CD4-positive, alpha-beta T cell treated with Interleukin-17A for 1 hour (primary cell): ENCODE results near the gene ZDHHC9.

ENCODE experiments used
- DNase-seq: peaks from one replicate; pipeline ENCODE4 v3.0.0-alpha.2; 2020

Gene ZDHHC9

DNA sequence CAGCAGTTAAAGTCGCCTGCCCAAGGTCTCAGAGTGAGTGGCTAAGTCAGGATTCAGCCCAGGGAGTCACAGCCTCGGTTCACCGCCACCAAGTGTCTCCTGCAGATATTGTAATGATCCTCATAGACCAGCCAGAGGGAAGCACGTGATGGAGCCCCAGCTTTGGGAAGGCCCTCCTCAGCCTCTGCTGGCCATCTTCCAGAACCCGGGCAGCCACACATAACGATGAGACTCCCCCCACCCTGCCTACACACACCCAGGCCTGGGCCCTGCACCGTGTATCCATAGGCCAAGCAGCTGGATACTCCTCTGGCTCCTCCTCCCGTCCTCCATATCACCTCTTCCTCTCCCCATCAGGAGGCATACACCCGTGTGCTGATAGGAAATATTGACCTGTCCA, 83.5 kb downstream of the ZDHHC9 start:
- no peak for DNase-seq

DNA sequence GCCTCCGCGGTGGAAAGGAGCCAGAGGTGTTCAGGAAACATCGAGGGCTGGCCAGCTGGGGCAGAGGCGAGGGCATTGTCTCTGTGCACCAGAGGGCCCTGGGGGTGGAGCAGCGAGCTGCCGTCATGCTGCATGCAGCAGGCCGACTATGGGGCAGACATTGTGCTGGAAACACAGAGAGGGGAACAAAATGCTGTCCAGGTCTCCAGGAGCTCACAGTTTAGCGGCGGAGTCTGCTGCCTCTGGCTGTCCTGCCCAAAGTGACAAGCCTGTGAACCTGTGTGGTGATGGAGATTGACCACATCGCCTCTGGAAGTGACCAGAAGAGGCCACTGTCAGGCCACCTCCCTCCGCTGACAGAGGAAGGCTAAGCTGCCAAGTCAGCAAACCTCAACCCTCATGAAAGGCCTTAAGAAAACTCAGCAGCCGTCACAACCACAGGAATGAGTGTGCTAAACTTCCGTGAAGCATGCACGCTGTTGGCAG, 84.1 kb downstream of the ZDHHC9 start:
- DNase-seq, result peak; percentile 67

DNA sequence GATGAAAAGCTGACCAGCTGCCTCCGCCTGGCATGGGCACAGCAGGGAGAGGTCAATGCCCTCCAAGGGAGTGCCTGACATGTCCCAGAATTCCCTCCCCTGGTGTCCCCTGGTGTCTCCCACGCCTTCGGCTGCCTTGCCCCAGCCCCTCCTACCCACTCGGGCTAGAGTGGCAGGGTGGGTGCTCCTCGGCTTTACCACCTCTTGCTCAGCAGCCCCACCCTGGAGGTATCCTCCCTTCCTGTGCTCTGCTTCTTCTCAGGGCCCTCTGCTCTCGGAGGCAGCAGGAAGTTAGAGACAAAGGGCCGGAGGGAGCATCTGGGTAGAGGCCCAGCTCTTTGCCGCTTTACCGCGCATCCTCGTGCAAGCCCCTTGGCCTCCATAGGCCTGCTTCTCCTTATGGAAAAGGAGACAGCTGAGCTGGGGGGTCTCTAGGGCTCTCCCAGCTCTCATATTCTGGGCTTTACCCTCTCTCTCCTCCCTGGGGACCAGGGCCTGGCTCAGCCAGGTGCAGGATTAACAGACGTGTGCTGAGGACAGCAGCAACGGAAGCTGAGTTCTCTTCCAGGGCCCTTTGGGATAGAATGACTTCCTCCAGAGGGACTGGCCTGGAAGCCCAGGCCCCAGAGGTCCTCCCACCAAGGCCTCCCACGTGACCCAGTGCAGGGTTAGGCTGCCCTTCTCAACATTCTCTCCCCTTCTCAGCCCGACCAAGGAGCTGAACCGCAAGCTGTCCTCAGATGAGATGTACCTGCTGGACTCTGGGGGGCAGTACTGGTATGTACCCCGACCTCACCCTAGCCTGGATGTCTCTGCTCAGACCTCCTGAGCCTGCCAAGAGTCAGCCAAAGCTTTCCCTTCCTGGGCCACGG, 87.7 kb downstream of the ZDHHC9 start:
- DNase-seq, result peak; percentile 44

DNA sequence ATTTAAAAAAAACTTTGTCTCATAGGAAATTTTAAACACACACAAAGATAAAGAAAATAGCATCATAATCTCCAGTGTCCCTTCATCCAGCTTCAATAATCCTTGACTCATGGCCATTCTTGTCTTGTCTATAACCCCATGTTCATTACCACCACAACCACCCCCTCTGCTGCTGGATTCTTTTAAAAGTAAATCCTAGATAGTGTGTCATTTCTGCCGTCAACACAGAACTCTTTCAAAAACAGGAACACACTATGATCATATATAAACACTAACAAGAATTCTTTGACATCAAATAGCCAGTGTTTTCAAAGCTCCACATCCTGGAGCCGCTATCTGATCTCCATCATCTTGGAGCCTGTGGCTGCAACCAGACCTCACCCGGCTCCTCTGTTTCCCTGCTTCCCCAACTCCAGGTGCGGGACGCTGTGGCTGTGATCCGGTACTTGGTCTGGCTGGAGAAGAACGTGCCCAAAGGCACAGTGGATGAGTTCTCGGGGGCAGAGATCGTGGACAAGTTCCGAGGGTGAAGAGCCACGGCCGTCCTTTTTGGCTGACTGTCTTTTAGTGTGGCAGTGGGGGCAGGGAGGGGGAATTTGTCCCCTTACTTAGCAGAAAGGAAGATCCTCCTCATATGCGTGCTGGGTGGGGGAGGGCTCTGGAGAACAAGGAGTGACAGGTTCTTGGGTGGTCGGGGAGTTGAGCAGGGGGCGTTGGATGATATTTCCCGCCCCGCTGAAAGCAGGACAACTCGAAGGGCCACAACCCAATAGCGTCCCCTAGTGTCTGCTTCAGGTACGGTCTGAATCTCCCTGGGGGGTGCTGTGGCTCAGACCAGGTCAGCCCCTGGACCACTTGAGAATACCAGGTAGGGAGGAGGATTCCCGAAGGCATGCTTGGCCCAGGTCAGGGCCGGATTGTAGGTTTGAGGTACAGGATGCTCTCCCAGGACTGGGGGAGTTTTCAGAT, 89.3 kb downstream of the ZDHHC9 start:
- no peak for DNase-seq
